ENCODE results near the gene STMP1. TPM values are rescaled to one million over a fixed set of nuclear protein-coding genes. Genes with fewer than 3 reads are reported as not detected.
A peak's percentile ranks its signal among the peaks of the same experiment; 100 is the strongest.

STMP1 gene
- polyA plus RNA-seq, 1 of the 3 experiments (the other 2 are of a cell fraction), result 26.0 TPM

- Histone ChIP-seq H3K79me2 (ENCODE audit: insufficient read depth) (no peaks in the 10 kb centered on the region), H3F3A (replicated peaks; ENCODE audit: insufficient read depth) (peaks cover 36% of the 10 kb centered on the region), H3K36me3 (replicated peaks in 1 of 2; ENCODE audit: control insufficient read depth in 1 of 2, insufficient read depth in 2 of 2, low read length in 1 of 2) (no peaks in the 10 kb centered on the region), H2AFZ (ENCODE audit: low read depth) (no peak overlapping the region), H3K4me2 (no peak overlapping the region), H4K20me1 (ENCODE audit: insufficient read depth) (no peaks in the 10 kb centered on the region), H3K9ac (no peak overlapping the region), H3K4me1 (ENCODE audit: control insufficient read depth in 1 of 2, insufficient read depth in 2 of 2, low read depth in 1 of 2, low read length in 1 of 2) (peaks cover 38 to 53% of the 10 kb centered on the region in 2 experiments), H3K27me3 (ENCODE audit: insufficient read depth) (no peaks in the 10 kb centered on the region), H3K9me3 (no peaks in the 10 kb centered on the region), H3K9me2 (no peaks in the 10 kb centered on the region), H3K4me3 (ENCODE audit: low read depth in 2 of 2, low read length in 1 of 2) (no peak overlapping the region), H3K27ac (ENCODE audit: low read depth in 2 of 2, low read length in 1 of 2) (peak overlapping the region; percentile 4 to 80; a peak in 3 of 4 replicates)
- 82% methylated on average over 1 of the region's 1 CpG for WGBS (ENCODE audit: low lambda C conversion rate)
- CTCF ChIA-PET, result interaction anchor here (11.2 kb wide), 1 partner anchor 42 kb away, joined by 153 read pairs; no protein-coding TSS in a partner anchor
- no peak for DNase-seq
- TF ChIP-seq MAX (IDR thresholded peaks at IDR 0.05; ENCODE audit: low read depth) (no peak), USF1 (IDR thresholded peaks at IDR 0.05; ENCODE audit: borderline replicate concordance, low read depth) (no peak), TCF12 (IDR thresholded peaks at IDR 0.05) (no peak), EZH2phosphoT487 (IDR thresholded peaks at IDR 0.05; ENCODE audit: borderline replicate concordance, low read depth) (no peak), NRF1 (IDR thresholded peaks at IDR 0.05; ENCODE audit: low read depth, low read length) (no peak), TEAD4 (IDR thresholded peaks at IDR 0.05; ENCODE audit: borderline replicate concordance, insufficient read depth) (no peak), GATA2 (CRISPR knock-in tag; IDR thresholded peaks at IDR 0.05) (no peak), TAF1 (IDR thresholded peaks at IDR 0.05; ENCODE audit: borderline replicate concordance, low read depth, low read length) (no peak)
- POLR2A ChIA-PET, result no interaction called here
Observed at GRCh38 chr7:135715673-135716072, 53.4 kb downstream of the STMP1 start.

GRCh38 chr7:135716677-135717238, 54.4 kb downstream of the STMP1 start:
- Histone ChIP-seq H3K27me3 (ENCODE audit: insufficient read depth) (no peaks in the 10 kb centered on the region), H3K79me2 (ENCODE audit: insufficient read depth) (no peaks in the 10 kb centered on the region), H3K4me2 (peak overlapping the region; percentile 28), H3K27ac (ENCODE audit: low read depth in 2 of 2, low read length in 1 of 2) (peak overlapping the region; percentile 53 to 80; a peak in 3 of 4 replicates), H3K4me1 (ENCODE audit: control insufficient read depth in 1 of 2, insufficient read depth in 2 of 2, low read depth in 1 of 2, low read length in 1 of 2) (peaks cover 33 to 43% of the 10 kb centered on the region in 2 experiments), H3F3A (replicated peaks; ENCODE audit: insufficient read depth) (peaks cover 33% of the 10 kb centered on the region), H3K9ac (no peak overlapping the region; the same call in 1 of the 2 replicates), H3K4me3 (ENCODE audit: low read depth in 2 of 2, low read length in 1 of 2) (no peak overlapping the region), H3K36me3 (replicated peaks in 1 of 2; ENCODE audit: control insufficient read depth in 1 of 2, insufficient read depth in 2 of 2, low read length in 1 of 2) (no peaks in the 10 kb centered on the region), H2AFZ (ENCODE audit: low read depth) (peak overlapping the region; percentile 33), H4K20me1 (ENCODE audit: insufficient read depth) (no peaks in the 10 kb centered on the region), H3K9me2 (no peaks in the 10 kb centered on the region), H3K9me3 (no peaks in the 10 kb centered on the region)
- CTCF ChIA-PET, result interaction anchor here (1.1 to 11.2 kb wide), 3 partner anchors 12 to 85 kb away, joined by 5 to 153 read pairs (median 6); no protein-coding TSS in a partner anchor
- POLR2A ChIA-PET, result no interaction called here
- DNase-seq, result peak; percentile 57
- WGBS (ENCODE audit: low lambda C conversion rate), result 8% methylated on average over 9 of the region's 9 CpGs
- TF ChIP-seq IRF3 (IDR thresholded peaks at IDR 0.05; ENCODE audit: low read depth, low read length) (no peak), SMC3 (IDR thresholded peaks at IDR 0.05; ENCODE audit: low read depth, low read length) (no peak), MEF2A (IDR thresholded peaks at IDR 0.05; ENCODE audit: borderline replicate concordance, low read depth) (peak; percentile 27; the same call in 1 of the 2 replicates), EP300 (IDR thresholded peaks at IDR 0.05; ENCODE audit: borderline replicate concordance in 1 of 2, low read depth in 1 of 2, low read length in 1 of 2) (peak; percentile 70 to 84), EZH2phosphoT487 (IDR thresholded peaks at IDR 0.05; ENCODE audit: borderline replicate concordance, low read depth) (no peak), RFX5 (IDR thresholded peaks at IDR 0.05; ENCODE audit: low read length) (no peak), TEAD4 (IDR thresholded peaks at IDR 0.05; ENCODE audit: borderline replicate concordance, insufficient read depth) (peak; percentile 76; the same call in 1 of the 2 replicates), RCOR1 (IDR thresholded peaks at IDR 0.05; ENCODE audit: low read length) (peak; percentile 23; the same call in 1 of the 2 replicates), TAF1 (IDR thresholded peaks at IDR 0.05; ENCODE audit: borderline replicate concordance, low read depth, low read length) (peak; percentile 33; the same call in 1 of the 2 replicates), CHD2 (IDR thresholded peaks at IDR 0.05; ENCODE audit: low read length, partially characterized antibody) (peak; percentile 47), GABPA (IDR thresholded peaks at IDR 0.05; ENCODE audit: low read depth) (0 out of 2 replicates have a peak, but pooled peaks have one; percentile 23), PBX3 (IDR thresholded peaks at IDR 0.05) (peak; percentile 90), FOXJ3 (CRISPR knock-in tag; IDR thresholded peaks at IDR 0.05) (no peak), REST (IDR thresholded peaks at IDR 0.05; ENCODE audit: low read depth, low read length) (0 out of 2 replicates have a peak, but pooled peaks have one; percentile 39)
